GM12878 (cell line): ENCODE results near the gene GPR176. TPM values are rescaled to one million over a fixed set of nuclear protein-coding genes. Genes with fewer than 3 reads are reported as not detected.

Experiments used
- ATAC-seq: fragments of 200-7000 bp; cut with Tn5 transposase; 3 replicates; pipeline ENCODE4 v1.9.1; 2020; ENCODE audit warnings: mild to moderate bottlenecking, moderate library complexity
- BruUV-seq: library from RNA; stranded (reverse); fragments of 400-500 nt; replicated peaks from 2 replicates; lab custom pipeline; 2021; lab: Mats Ljungman, UMichigan
- CTCF ChIA-PET: fragments of 300-600 bp; sonication (Branson Sonifier 250); formaldehyde crosslinking; extraction: SDS; loops from one replicate; lab custom pipeline; 2021; ENCODE audit warnings: inconsistent platforms; lab: Yijun Ruan, JAX
- POLR2A ChIA-PET: fragments of 350-600 bp; formaldehyde crosslinking; extraction: SDS; loops from one replicate; lab custom pipeline; 2021; ENCODE audit warnings: inconsistent platforms; lab: Charles Lee
- RAD21 ChIA-PET: fragments of 300-600 bp; sonication (Branson Sonifier 250); formaldehyde crosslinking; loops from one replicate; lab custom pipeline; 2023; ENCODE audit warnings: antibody characterized with exemption; ENCODE audit not compliant: unreplicated experiment; lab: Charles Lee
- SMC1A ChIA-PET: fragments of 300-600 bp; sonication (Branson Sonifier 250); formaldehyde crosslinking; loops from one replicate; lab custom pipeline; 2023; ENCODE audit not compliant: unreplicated experiment, uncharacterized antibody; lab: Charles Lee
- DNase-seq: peaks from one replicate; pipeline ENCODE4 v3.0.0-alpha.2; 2011; ENCODE audit warnings: low read depth, low spot score
- FAIRE-seq: peaks from 3 replicates; lab custom pipeline; 2011; peaks lifted over from hg19 to GRCh38; lab: Jason Lieb, UNC
- H2AFZ ChIP-seq: 2 replicates; pipeline ENCODE4 v1.6.0; 2011; ENCODE audit warnings: low read depth, low read length, control low read depth; ENCODE audit not compliant: control insufficient read depth
- H3K27ac ChIP-seq: 2 replicates; pipeline ENCODE4 v1.5.1; 2011; ENCODE audit warnings: control low read depth; ENCODE audit not compliant: control insufficient read depth, insufficient read depth
- H3K27me3 ChIP-seq, 2 experiments: replicated peaks in 1 of 2; 2 replicates each; pipeline versions ENCODE4 v1.6.0 to v1.6.1; 2011; ENCODE audit warnings: low read length in 1 of 2; ENCODE audit not compliant: control insufficient read depth in 2 of 2, insufficient read depth in 2 of 2
- H3K36me3 ChIP-seq, 2 experiments: 2 replicates each; pipeline ENCODE4 v1.5.1; 2011; ENCODE audit warnings: low read length in 1 of 2; ENCODE audit not compliant: control insufficient read depth in 2 of 2, insufficient read depth in 2 of 2
- H3K4me1 ChIP-seq: 2 replicates; pipeline ENCODE4 v1.6.1; 2011; ENCODE audit warnings: mild to moderate bottlenecking, low read length, moderate library complexity, mixed read lengths; ENCODE audit not compliant: control insufficient read depth, insufficient read depth
- H3K4me2 ChIP-seq: 2 replicates; pipeline ENCODE4 v1.6.0; 2011; ENCODE audit warnings: control low read depth; ENCODE audit not compliant: control insufficient read depth, insufficient read depth
- H3K4me3 ChIP-seq: fragments of 200-600 bp; sonication (generic); 2 replicates; pipeline ENCODE4 v1.5.1; 2016
- H3K79me2 ChIP-seq: 2 replicates; pipeline ENCODE4 v1.6.0; 2011; ENCODE audit warnings: low read length; ENCODE audit not compliant: control insufficient read depth, insufficient read depth
- H3K9ac ChIP-seq: 2 replicates; pipeline ENCODE4 v1.8.0; 2011; ENCODE audit warnings: low read length, control low read depth, mixed read lengths; ENCODE audit not compliant: control insufficient read depth, insufficient read depth
- H3K9me3 ChIP-seq: replicated peaks from 3 replicates; pipeline ENCODE4 v1.5.1; 2011; ENCODE audit warnings: mild to moderate bottlenecking, low read length; ENCODE audit not compliant: control insufficient read depth, insufficient read depth
- H4K20me1 ChIP-seq: 2 replicates; pipeline ENCODE4 v1.6.0; 2011; ENCODE audit not compliant: control insufficient read depth, insufficient read depth
- ATF7 ChIP-seq: fragments of 450-650 bp; IDR thresholded peaks from 2 replicates; pipeline ENCODE4 v1.6.1; 2016; ENCODE audit warnings: low read depth, mild to moderate bottlenecking
- ESRRA ChIP-seq: IDR thresholded peaks from 2 replicates; pipeline ENCODE4 v1.6.1; 2012; ENCODE audit warnings: mild to moderate bottlenecking, low read length, improper control_type of control experiment
- EZH2 ChIP-seq: IDR thresholded peaks from 2 replicates; pipeline ENCODE4 v1.6.1; 2012; ENCODE audit warnings: low read depth, mild to moderate bottlenecking, control low read depth, inconsistent platforms, low read length, borderline replicate concordance; ENCODE audit not compliant: control insufficient read depth
- FOXM1 ChIP-seq: IDR thresholded peaks from 2 replicates; pipeline ENCODE4 v1.6.1; 2012; ENCODE audit warnings: low read depth, mild to moderate bottlenecking, inconsistent platforms, low read length, moderate library complexity
- HDGF ChIP-seq: fragments of 450-650 bp; IDR thresholded peaks from 2 replicates; pipeline ENCODE4 v1.6.1; 2016; ENCODE audit warnings: antibody characterized with exemption
- IKZF2 ChIP-seq, 2 experiments: fragments of 450-650 bp; IDR thresholded peaks; 2 replicates each; pipeline ENCODE4 v1.6.1; 2017; ENCODE audit warnings: mild to moderate bottlenecking in 2 of 2, moderate library complexity in 2 of 2
- IRF3 ChIP-seq: fragments of 450-650 bp; IDR thresholded peaks from 2 replicates; pipeline ENCODE4 v1.6.1; 2014; ENCODE audit warnings: mild to moderate bottlenecking
- JUNB ChIP-seq: IDR thresholded peaks from 2 replicates; pipeline ENCODE4 v1.6.1; 2016; ENCODE audit warnings: antibody characterized with exemption, mild to moderate bottlenecking
- NRF1 ChIP-seq: conservative IDR thresholded peaks from 2 replicates; pipeline ENCODE4 v1.6.1; 2011; ENCODE audit warnings: mild to moderate bottlenecking, low read depth, low read length, improper control_type of control experiment
- PAX8 ChIP-seq: fragments of 450-650 bp; IDR thresholded peaks from 2 replicates; pipeline ENCODE4 v1.6.1; 2017; ENCODE audit warnings: mild to moderate bottlenecking, moderate library complexity
- PML ChIP-seq: IDR thresholded peaks from 2 replicates; pipeline ENCODE4 v1.6.1; 2012; ENCODE audit warnings: low read length, inconsistent platforms
- RB1 ChIP-seq: fragments of 450-650 bp; formaldehyde crosslinking; IDR thresholded peaks from 2 replicates; pipeline ENCODE4 v1.6.1; 2017; ENCODE audit warnings: mild to moderate bottlenecking, borderline replicate concordance
- RELA ChIP-seq: fragments of 450-650 bp; IDR thresholded peaks from 2 replicates; pipeline ENCODE4 v1.8.0; 2014; ENCODE audit warnings: borderline replicate concordance; ENCODE audit not compliant: partially characterized antibody
- SMARCA5 ChIP-seq: fragments of 450-650 bp; IDR thresholded peaks from 2 replicates; pipeline ENCODE4 v1.6.1; 2017; ENCODE audit warnings: mild to moderate bottlenecking
- SREBF2 ChIP-seq: IDR thresholded peaks from 2 replicates; pipeline ENCODE4 v1.6.1; 2012; ENCODE audit warnings: mild to moderate bottlenecking, low read length
- WRNIP1 ChIP-seq: IDR thresholded peaks from 2 replicates; pipeline ENCODE4 v1.6.1; 2011; ENCODE audit warnings: low read depth, low read length, improper control_type of control experiment, borderline replicate concordance
- ZNF24 ChIP-seq: fragments of 450-650 bp; IDR thresholded peaks from 2 replicates; pipeline ENCODE4 v1.6.1; 2017; ENCODE audit warnings: antibody characterized with exemption, mild to moderate bottlenecking
- WGBS: methylation state at CpG from one replicate; pipeline ENCODE4 v1.1.6; 2016; ENCODE audit warnings: low lambda C conversion rate; ENCODE audit not compliant: insufficient replicate concordance, insufficient coverage; ENCODE audit errors: missing lambda C conversion rate; 5-methylcytosine and 5-hydroxymethylcytosine counted together
- in situ Hi-C: fragments of 300-500 bp; cut with MboI; formaldehyde crosslinking; loops from 9 replicates; pipeline ENCODE4 v1.14.3; 2018; ENCODE audit warnings: mixed read lengths
- intact Hi-C: fragments of 100-400 bp; cut with micrococcal nuclease; formaldehyde crosslinking; loops from one replicate; pipeline ENCODE4 v1.14.2; 2022; ENCODE audit not compliant: unreplicated experiment
- polyA plus RNA-seq, 11 experiments: library from polyadenylated mRNA; depleted of rRNA in 4 of 11; unstranded in 6 of 11; stranded (reverse) in 5 of 11; fragments of >200 nt; fragmentation: Nextera tagmentation in 4 of 11; fragmentation: Illumina TruSeq in 1 of 11; extraction: Ambion mirVana in 4 of 11; extraction: Trizol in 1 of 11; gene quantifications; 1 replicate in 1 of 11; 2 replicates in 10 of 11; pipeline versions ENCODE4 v1.2.1 to v1.2.3, GENCODE V29; 2011 to 2016; ENCODE audit warnings: inconsistent platforms in 2 of 11, missing spikeins in 2 of 11, low read depth in 1 of 11
- total RNA-seq, 4 experiments: library from RNA; depleted of rRNA in 3 of 4; stranded (reverse); fragments of >200 nt in 3 of 4; fragmentation: Illumina TruSeq in 1 of 4; extraction: Trizol in 1 of 4; gene quantifications; 2 replicates each; pipeline versions ENCODE4 v1.2.1 to v1.2.3, GENCODE V29; 2013 to 2021
- TF ChIP-seq, protein P1 (sequence below): fragments of 450-650 bp; IDR thresholded peaks from 2 replicates; pipeline ENCODE4 v1.6.1; 2017; ENCODE audit warnings: mild to moderate bottlenecking

Gene GPR176
- total and polyA plus RNA-seq, 10 of the 15 experiments (the other 5 are each of a cell fraction or from before 2014, with no cell fraction given) = 0.02 to 0.33 (median 0.16) TPM; not detected in 4

DNA sequence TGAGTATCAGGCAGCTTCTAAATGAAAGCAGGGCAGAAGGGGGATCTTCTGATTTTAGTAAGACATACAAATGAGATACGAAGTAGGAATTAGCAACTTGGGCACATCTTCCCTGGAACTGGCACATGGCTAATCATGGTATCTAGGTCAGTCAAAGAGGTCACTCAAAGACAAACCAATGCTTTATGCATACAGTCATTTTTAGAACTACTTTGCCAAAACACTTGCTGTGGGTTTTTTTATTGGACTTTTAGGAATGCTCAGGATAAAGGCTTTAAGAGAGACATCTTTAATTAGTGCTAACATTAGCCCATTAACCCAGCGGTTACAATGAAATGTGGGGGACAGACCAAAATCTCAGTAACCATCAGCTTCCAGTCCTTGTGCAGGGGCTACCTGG is 51.7 kb downstream of the GPR176 start:
- Histone ChIP-seq H3K4me1 (no peaks in the 10 kb centered on the region), H2AFZ (no peak overlapping the region), H4K20me1 (no peaks in the 10 kb centered on the region), H3K27ac (no peak overlapping the region), H3K4me2 (no peak overlapping the region), H3K27me3 (no peaks in the 10 kb centered on the region), H3K9me3 (no peaks in the 10 kb centered on the region), H3K79me2 (no peaks in the 10 kb centered on the region), H3K9ac (no peak overlapping the region), H3K4me3 (no peak overlapping the region), H3K36me3 (no peaks in the 10 kb centered on the region)
- 70% methylated on average over 2 of the region's 2 CpGs for whole genome bisulfite sequencing
- DNase-seq = no peak
- CTCF ChIA-PET = interaction anchor here (0.7 to 1.2 kb wide), 2 partner anchors 27 to 183 kb away, joined by 3 read pairs; no protein-coding TSS in a partner anchor
- intact Hi-C loops (no loop called here), in situ Hi-C loops (no loop called here)
- POLR2A ChIA-PET = interaction anchor here (1.0 kb wide), 1 partner anchor 51 kb away, joined by 3 read pairs; no protein-coding TSS in a partner anchor
- no TSS peak for BruUV-seq
- FAIRE-seq = no peak
- ATAC-seq = no peak
- RAD21 ChIA-PET = interaction anchor here (0.7 to 1.2 kb wide), 2 partner anchors 65 to 80 kb away, joined by 3 to 4 read pairs; partner anchors contain the start of gene EIF2AK4
- SMC1A ChIA-PET = interaction anchor here (0.8 to 1.8 kb wide), 4 partner anchors 64 to 90 kb away, joined by 3 to 7 read pairs (median 3); no protein-coding TSS in a partner anchor
- TF ChIP-seq PML (no peak), RELA (no peak), WRNIP1 (no peak), ATF7 (no peak), FOXM1 (no peak), SREBF2 (no peak), EZH2 (no peak), HDGF (no peak), SMARCA5 (no peak), IRF3 (no peak), JUNB (no peak), NRF1 (no peak), ESRRA (no peak), IKZF2 (IDR thresholded peaks at IDR 0.05) (no peak), ZNF24 (no peak), PAX8 (no peak), RB1 (no peak)
- TF ChIP-seq, protein P1, sequence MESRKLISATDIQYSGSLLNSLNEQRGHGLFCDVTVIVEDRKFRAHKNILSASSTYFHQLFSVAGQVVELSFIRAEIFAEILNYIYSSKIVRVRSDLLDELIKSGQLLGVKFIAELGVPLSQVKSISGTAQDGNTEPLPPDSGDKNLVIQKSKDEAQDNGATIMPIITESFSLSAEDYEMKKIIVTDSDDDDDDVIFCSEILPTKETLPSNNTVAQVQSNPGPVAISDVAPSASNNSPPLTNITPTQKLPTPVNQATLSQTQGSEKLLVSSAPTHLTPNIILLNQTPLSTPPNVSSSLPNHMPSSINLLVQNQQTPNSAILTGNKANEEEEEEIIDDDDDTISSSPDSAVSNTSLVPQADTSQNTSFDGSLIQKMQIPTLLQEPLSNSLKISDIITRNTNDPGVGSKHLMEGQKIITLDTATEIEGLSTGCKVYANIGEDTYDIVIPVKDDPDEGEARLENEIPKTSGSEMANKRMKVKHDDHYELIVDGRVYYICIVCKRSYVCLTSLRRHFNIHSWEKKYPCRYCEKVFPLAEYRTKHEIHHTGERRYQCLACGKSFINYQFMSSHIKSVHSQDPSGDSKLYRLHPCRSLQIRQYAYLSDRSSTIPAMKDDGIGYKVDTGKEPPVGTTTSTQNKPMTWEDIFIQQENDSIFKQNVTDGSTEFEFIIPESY = no peak
